Erythroblast (primary cell): ENCODE measurements around the gene PLSCR3.

Experiments
- GATA1 ChIP-seq: IDR thresholded peaks from 2 replicates; pipeline ENCODE4 v1.6.1; 2011; ENCODE audit warnings: low read depth, mild to moderate bottlenecking, control low read depth, low read length, moderate library complexity
- POLR2A ChIP-seq: IDR thresholded peaks from 2 replicates; pipeline ENCODE4 v1.6.1; 2011; ENCODE audit warnings: mild to moderate bottlenecking, low read length

DNA sequence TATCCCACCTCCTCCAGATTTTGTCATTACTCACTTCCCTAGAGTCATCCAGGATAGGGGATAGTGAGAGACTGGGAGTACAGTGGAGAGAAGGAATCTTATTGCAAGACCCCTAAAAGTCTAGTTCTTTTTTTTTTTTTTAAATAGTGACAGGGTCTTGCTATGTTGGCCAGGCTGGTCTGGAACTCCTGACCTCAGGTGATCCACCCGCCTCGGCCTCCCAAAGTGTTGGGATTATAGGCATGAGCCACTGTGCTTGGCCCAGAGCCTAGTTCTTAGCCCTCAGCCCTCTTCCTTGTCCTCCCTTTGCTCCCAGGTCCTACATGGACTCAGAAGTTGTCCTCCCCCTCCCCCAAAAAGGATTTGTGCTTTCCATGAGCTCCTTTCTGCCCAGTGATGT, 47.8 kb upstream of the PLSCR3 start:
- no peak for TF ChIP-seq POLR2A
- no peak for TF ChIP-seq GATA1
